ENCODE data around the gene RACGAP1. TPM values are rescaled to one million over a fixed set of nuclear protein-coding genes. Genes with fewer than 3 reads are reported as not detected.

The RACGAP1 gene
- total RNA-seq, 1 donor from 2014 or later: 71.2 TPM

DNA sequence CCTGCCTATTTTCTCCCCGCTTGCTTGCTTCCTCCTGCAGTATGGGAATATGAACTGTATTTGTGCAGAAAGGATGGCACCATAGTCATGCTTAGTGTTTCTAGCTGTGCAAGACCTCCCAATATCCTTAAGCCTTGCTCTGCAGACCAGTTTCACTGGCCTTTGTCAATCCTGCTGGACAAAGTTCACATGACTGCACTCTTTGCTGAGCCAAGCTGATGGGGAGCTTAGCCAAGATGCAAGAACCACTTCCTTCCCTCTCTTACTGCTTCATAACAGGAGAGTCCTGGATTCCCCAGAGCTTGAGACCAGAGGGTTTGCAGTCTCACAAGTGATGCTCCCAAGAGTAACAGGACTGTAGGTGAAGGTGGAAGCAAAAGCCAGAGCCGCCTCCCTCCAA lies 35.9 kb upstream of the RACGAP1 start:
- H3K36me3 Mint-ChIP-seq (ENCODE audit: low read depth): peaks cover 1% of the 10 kb centered on the region
- H3K27ac Mint-ChIP-seq: no peak overlapping the region
- H3K4me1 Mint-ChIP-seq (ENCODE audit: low read depth): peaks cover 33% of the 10 kb centered on the region
- H3K9me3 Mint-ChIP-seq: no peaks in the 10 kb centered on the region
- DNase-seq (ENCODE audit: low spot score): no peak
- H3K4me3 Mint-ChIP-seq: no peak overlapping the region
- intact Hi-C loops (cut with micrococcal nuclease): no loop called here
- H3K27me3 Mint-ChIP-seq (ENCODE audit: insufficient read depth): peaks cover 24% of the 10 kb centered on the region

DNA sequence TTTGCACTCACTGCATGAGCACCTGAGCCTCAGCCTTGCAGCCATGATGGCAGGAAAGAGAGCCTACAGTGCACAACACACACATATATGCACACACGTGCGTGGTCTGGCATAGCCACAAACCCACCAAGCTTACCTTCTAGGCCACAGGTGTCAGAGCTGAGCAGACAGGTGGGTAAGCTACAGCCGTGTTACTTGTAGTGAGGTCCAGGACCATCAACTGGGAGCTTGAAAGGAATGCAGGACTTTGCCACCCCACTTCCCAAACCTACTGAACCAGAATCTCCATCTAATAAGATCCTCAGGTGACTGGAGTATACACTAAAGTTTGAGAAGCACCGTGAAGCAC lies 34.8 kb upstream of the RACGAP1 start:
- Mint-ChIP-seq H3K36me3 (ENCODE audit: low read depth) (peaks cover 1% of the 10 kb centered on the region), H3K27ac (peak overlapping the region; percentile 62), H3K27me3 (ENCODE audit: insufficient read depth) (peaks cover 32% of the 10 kb centered on the region), H3K4me3 (peak overlapping the region; percentile 63), H3K4me1 (ENCODE audit: low read depth) (peaks cover 41% of the 10 kb centered on the region), H3K9me3 (no peaks in the 10 kb centered on the region)
- intact Hi-C loops (cut with micrococcal nuclease): no loop called here
- no peak for DNase-seq (ENCODE audit: low spot score)

DNA sequence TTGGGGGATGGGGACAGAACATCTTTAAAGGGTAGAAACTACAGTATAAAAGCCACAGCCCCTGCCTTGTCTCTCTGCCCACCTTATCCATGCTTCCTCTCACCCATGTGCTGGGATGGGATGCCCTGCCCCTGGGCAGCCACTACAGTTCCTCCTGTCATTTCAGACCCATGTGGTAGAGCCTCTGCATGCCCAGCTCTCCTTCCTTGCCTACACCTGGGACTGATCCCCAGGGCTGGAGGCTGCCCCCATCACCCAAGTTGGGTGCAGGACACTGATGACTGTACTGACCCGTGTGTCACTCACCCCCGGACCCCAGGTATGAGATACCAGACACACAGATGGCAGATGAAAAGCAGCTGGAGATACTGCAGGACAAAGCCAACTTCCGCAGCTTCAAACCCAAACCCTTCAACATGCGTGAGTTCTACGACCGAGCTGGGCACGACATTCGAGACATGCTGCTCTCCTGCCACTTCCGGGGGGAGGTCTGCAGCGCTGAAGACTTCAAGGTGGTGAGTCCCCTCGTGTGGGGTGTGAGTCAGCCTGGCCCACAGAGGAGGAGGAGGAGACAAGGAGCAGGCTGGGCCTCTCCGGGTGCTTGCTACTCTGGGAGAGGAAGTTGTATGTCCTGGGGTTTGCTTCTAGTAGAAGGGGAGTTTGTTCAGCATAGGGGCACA lies 34.3 kb upstream of the RACGAP1 start:
- intact Hi-C loops (cut with micrococcal nuclease): no loop called here
- peak overlapping the region; percentile 62 for H3K27ac Mint-ChIP-seq
- peaks cover 41% of the 10 kb centered on the region for H3K4me1 Mint-ChIP-seq (ENCODE audit: low read depth)
- DNase-seq (ENCODE audit: low spot score): peak; percentile 47
- H3K4me3 Mint-ChIP-seq: peak overlapping the region; percentile 63
- H3K27me3 Mint-ChIP-seq (ENCODE audit: insufficient read depth): peaks cover 33% of the 10 kb centered on the region
- no peaks in the 10 kb centered on the region for H3K9me3 Mint-ChIP-seq
- peaks cover 1% of the 10 kb centered on the region for H3K36me3 Mint-ChIP-seq (ENCODE audit: low read depth)

DNA sequence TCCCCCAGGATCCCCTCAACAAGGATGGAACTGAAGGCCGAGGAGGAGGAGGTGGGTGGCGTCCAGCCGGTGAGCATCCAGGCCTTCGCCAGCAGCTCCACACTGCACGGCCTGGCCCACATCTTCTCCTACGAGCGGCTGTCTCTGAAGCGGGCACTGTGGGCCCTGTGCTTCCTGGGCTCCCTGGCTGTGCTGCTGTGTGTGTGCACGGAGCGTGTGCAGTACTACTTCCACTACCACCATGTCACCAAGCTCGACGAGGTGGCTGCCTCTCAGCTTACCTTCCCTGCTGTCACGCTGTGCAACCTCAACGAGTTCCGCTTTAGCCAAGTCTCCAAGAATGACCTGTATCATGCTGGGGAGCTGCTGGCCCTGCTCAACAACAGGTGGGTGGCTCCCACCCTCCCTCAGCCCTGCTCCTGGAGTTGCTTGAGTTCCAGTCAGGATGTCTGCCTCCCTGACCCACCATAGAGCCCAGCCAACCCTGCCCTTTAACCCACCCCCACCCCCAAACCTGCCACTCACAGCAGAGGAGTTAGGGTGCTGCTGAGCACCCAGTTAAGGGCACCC lies 33.5 kb upstream of the RACGAP1 start:
- H3K27ac Mint-ChIP-seq: peak overlapping the region; percentile 16
- no peaks in the 10 kb centered on the region for H3K9me3 Mint-ChIP-seq
- DNase-seq (ENCODE audit: low spot score): no peak
- H3K27me3 Mint-ChIP-seq (ENCODE audit: insufficient read depth): peaks cover 34% of the 10 kb centered on the region
- H3K4me1 Mint-ChIP-seq (ENCODE audit: low read depth): peaks cover 41% of the 10 kb centered on the region
- H3K4me3 Mint-ChIP-seq: peak overlapping the region; percentile 63
- peaks cover 1% of the 10 kb centered on the region for H3K36me3 Mint-ChIP-seq (ENCODE audit: low read depth)
- intact Hi-C loops (cut with micrococcal nuclease): no loop called here

DNA sequence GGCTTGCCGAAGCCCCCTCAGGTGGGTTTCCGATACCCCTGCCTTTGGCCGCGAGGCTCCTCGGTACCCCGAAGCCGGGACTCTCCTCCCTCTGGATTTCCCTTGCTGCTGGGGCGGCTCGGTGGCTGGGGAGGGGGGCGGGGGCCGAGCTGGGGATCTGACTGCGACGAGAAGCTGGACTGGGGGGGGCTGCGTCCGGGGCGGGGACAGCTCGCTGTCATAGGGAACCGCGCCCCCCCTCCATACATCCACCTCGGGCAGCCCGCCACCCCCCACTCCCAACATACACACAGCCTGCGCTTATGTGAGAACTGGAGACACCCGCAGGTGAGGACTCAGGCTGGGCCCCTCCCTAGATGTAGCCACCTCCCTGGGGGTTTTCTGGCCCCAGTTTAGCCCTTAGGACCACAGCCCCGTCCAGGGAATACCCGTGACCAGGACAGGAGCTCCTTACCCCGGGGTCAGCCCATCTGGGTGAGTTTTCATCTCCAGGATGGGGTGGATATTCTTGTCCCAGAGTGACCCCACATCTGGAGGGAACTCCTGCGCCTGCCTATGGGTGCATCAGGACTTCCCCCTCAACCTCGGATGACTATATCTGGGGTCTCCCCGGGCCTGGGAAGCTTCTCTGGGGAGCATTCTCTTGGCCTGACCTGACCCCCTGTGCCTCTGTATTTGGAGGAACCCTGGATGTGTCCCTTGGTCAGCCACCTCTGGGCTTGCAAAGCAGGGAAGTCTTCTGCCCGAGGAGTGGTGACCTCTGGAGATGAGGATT lies 32.8 kb upstream of the RACGAP1 start:
- Mint-ChIP-seq H3K9me3 (no peaks in the 10 kb centered on the region), H3K4me1 (ENCODE audit: low read depth) (peaks cover 41% of the 10 kb centered on the region), H3K4me3 (peak overlapping the region; percentile 63), H3K27ac (no peak overlapping the region), H3K27me3 (ENCODE audit: insufficient read depth) (peaks cover 40% of the 10 kb centered on the region), H3K36me3 (ENCODE audit: low read depth) (peaks cover 1% of the 10 kb centered on the region)
- intact Hi-C loops (cut with micrococcal nuclease): no loop called here
- DNase-seq (ENCODE audit: low spot score): no peak

DNA sequence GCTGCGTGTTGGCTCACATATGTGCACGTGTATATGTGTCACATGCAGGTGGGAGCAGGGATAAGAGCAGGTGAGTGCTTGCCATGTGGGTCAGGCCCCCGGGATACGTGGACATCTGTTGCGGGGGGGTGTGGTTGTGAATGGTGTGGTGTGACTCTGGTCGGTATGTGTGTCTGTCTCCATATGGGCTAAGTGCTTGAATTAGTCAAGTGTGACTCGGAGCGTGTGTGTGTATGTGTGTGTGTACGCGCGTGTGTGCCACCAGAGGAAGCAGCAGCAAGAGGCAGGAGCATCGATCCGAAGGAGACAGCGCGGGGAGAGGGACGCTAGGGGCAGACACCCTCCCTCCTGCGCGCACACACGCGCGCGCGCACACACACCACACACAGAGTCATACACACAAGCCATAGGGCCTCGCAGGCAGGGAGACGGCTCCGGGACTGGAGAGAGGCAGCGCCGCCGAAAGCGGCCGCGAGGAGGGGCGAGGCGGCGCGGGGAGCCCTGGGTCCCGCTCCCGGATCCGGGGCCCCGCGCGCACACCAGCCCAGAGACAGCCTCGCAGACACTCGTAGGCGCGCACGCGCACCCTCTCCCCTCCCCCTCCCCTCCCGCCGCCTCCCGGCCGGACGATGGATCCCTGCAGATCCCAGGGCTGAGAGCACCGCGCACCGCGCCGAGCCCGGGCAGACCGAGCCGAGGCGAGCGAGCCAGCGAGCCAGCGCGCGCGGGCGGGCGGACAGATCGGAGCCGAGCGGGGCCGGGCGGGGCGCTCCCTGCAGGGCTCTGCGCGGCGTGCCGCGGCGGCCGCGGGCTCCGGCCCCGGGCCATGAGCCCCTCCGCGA lies 31.9 kb upstream of the RACGAP1 start, which contains the start of gene ASIC1:
TSS of gene ASIC1 (plus strand) at position 597 of the 842 bp plus-strand sequence. CDS start 1,171 bp downstream, outside the sequence.
- peaks cover 48% of the 10 kb centered on the region for H3K27me3 Mint-ChIP-seq (ENCODE audit: insufficient read depth)

DNA sequence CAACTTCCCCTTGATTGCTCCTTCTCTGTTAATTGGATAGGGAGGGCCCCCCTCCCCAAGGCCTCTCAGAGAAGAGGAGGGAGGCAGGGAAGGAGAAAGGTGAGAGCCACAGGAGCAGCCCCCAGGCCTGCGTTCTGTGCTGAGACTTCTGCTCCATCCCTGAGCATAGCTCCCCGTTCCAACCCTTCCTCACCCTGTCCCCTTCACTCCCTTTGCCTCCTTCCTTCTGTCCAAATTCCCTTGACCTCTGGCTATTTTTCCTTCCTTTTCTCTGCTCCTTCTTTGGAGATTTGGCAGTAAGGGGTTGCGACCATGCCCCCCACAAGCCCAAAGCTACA lies 31.3 kb upstream of the RACGAP1 start:
- intact Hi-C loops (cut with micrococcal nuclease): loop anchor here (1.0 kb wide), 3 partner anchors 17 to 189 kb away; no protein-coding TSS in a partner anchor
- H3K4me1 Mint-ChIP-seq (ENCODE audit: low read depth): peaks cover 41% of the 10 kb centered on the region
- no peak for DNase-seq (ENCODE audit: low spot score)
- H3K9me3 Mint-ChIP-seq: no peaks in the 10 kb centered on the region
- no peaks in the 10 kb centered on the region for H3K36me3 Mint-ChIP-seq (ENCODE audit: low read depth)
- peak overlapping the region; percentile 93 for H3K4me3 Mint-ChIP-seq
- peaks cover 53% of the 10 kb centered on the region for H3K27me3 Mint-ChIP-seq (ENCODE audit: insufficient read depth)
- H3K27ac Mint-ChIP-seq: peak overlapping the region; percentile 15

More for the DNA sequence above, 31.9 kb upstream of the RACGAP1 start, which contains the start of gene ASIC1:
- H3K27ac Mint-ChIP-seq: peak within 1 kb of the TSS; percentile 73
- H3K9me3 Mint-ChIP-seq: no peaks in the 10 kb centered on the region
- intact Hi-C loops (cut with micrococcal nuclease): loop anchor here (1.0 kb wide), 3 partner anchors 18 to 190 kb away; no protein-coding TSS in a partner anchor
- H3K4me3 Mint-ChIP-seq: peak within 1 kb of the TSS; percentile 93
- peaks cover 1% of the 10 kb centered on the region for H3K36me3 Mint-ChIP-seq (ENCODE audit: low read depth)
- H3K4me1 Mint-ChIP-seq (ENCODE audit: low read depth): peaks cover 41% of the 10 kb centered on the region
- DNase-seq (ENCODE audit: low spot score): peak; percentile 31

DNA sequence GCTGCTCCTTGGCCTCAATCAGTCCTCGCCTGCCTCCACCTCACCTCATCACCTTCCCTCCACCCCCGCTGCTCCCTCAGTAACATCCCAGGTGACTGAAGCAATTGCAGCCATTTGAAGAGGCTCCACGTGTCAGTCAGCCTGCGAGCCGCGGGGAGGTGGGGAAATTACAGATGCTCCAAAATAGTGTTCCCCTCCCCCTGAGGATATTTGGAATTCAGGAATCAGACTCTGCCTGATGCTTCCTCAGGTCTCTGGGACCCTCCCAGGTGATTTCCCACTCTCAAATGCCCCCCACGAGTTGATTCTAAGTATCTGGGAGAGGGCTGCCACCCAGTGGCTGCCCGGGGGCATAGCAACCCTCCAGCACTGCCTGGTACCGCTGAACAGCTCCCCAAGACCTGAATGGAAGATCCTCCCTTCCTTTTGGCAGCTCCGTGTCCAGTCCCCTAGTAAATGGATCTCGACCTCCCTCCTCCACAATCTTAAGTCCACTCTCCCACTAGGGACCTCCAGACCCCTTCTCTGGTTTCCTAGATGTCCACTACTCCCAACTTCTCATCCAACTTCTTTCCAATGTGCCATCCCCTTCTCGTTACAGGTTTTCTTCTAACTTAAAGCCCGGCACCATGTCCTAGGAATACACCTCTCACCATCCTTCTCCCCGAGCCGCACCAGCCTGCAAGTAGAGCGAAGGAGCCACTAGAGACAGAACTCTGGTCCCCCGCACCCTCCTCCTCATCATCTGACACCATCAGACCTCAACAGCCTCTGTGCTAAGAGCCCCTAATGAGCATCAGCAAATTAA lies 30.7 kb upstream of the RACGAP1 start:
- Mint-ChIP-seq H3K27ac (peak overlapping the region; percentile 52), H3K4me3 (peak overlapping the region; percentile 45), H3K9me3 (no peaks in the 10 kb centered on the region), H3K27me3 (ENCODE audit: insufficient read depth) (peaks cover 57% of the 10 kb centered on the region), H3K4me1 (ENCODE audit: low read depth) (peaks cover 39% of the 10 kb centered on the region), H3K36me3 (ENCODE audit: low read depth) (no peaks in the 10 kb centered on the region)
- peak; percentile 34 for DNase-seq (ENCODE audit: low spot score)
- intact Hi-C loops (cut with micrococcal nuclease): loop anchor here (1.0 kb wide), 3 partner anchors 17 to 189 kb away; no protein-coding TSS in a partner anchor

DNA sequence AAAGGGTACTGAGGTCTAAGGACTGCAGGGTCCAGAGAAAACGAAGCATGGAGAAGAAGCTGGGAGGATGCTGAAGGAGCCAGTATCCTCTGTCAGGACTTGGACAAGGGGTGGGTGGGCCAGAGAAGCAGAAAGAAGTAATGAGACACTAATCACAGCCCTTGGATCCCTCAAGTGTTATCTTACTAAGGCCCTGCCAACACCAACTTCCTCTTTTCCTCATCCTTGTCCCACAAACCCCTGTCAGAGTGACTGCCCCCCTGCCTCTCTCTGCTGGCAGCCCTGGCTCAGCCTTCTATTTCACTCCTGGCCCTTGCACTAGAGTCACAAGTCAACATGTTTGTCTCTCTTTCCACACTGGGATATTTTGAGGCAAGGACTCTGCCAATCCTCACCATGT lies 28.3 kb upstream of the RACGAP1 start:
- DNase-seq (ENCODE audit: low spot score): no peak
- Mint-ChIP-seq H3K27me3 (ENCODE audit: insufficient read depth) (peaks cover 65% of the 10 kb centered on the region), H3K27ac (no peak overlapping the region), H3K9me3 (no peaks in the 10 kb centered on the region), H3K36me3 (ENCODE audit: low read depth) (no peaks in the 10 kb centered on the region), H3K4me1 (ENCODE audit: low read depth) (peaks cover 19% of the 10 kb centered on the region), H3K4me3 (no peak overlapping the region)
- intact Hi-C loops (cut with micrococcal nuclease): no loop called here

DNA sequence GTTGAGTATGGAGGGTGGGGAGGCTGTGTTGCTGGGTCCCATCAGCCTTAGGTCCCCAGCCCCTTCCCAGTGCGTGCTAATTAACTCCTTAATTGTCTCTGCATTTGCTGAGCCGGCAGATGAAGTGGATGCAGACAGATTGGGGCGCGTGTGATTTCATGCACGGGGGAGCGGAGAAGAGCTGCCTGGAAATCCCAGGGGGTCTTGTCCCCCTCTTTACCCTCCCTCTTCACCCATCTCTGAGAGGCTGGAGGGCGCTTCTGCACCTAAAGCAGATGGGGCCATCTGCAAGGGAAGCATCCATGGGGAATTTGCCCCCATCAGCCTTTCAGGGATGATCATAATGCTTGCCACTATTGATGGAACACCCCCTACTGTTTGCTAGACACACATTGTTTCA lies 27.7 kb upstream of the RACGAP1 start:
- Mint-ChIP-seq H3K27ac (no peak overlapping the region), H3K4me1 (ENCODE audit: low read depth) (peaks cover 19% of the 10 kb centered on the region), H3K4me3 (no peak overlapping the region), H3K27me3 (ENCODE audit: insufficient read depth) (peaks cover 66% of the 10 kb centered on the region), H3K9me3 (no peaks in the 10 kb centered on the region), H3K36me3 (ENCODE audit: low read depth) (no peaks in the 10 kb centered on the region)
- no peak for DNase-seq (ENCODE audit: low spot score)
- intact Hi-C loops (cut with micrococcal nuclease): no loop called here

DNA sequence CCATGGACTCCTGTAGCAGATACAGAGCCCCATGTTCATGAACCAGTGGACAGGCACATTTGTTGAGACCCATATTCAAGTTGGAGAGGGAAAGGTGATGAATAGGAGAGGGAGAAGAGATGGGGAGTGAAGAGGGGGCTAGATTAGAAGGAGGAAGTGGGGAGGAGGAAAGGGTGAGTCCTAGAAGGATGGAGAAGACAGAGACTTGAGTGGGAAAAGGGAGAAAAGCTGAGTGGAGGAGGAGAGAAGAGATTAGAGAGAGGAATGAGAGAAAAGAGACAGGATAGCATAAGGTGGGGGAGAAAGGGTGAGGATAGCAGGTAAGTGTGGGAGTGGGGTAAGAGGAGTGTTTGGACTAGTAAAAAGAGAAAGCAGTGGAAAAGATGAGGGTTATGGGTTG lies 27.2 kb upstream of the RACGAP1 start:
- intact Hi-C loops (cut with micrococcal nuclease): no loop called here
- Mint-ChIP-seq H3K4me3 (no peak overlapping the region), H3K4me1 (ENCODE audit: low read depth) (peaks cover 20% of the 10 kb centered on the region), H3K27me3 (ENCODE audit: insufficient read depth) (peaks cover 68% of the 10 kb centered on the region), H3K36me3 (ENCODE audit: low read depth) (no peaks in the 10 kb centered on the region), H3K27ac (no peak overlapping the region), H3K9me3 (no peaks in the 10 kb centered on the region)
- no peak for DNase-seq (ENCODE audit: low spot score)
